Activated gamma-delta T cell treated with anti-CD3 and anti-CD28 coated beads, Interleukin-2, amount 50 U/mL, for 16 hours (primary cell): Measurements from ENCODE around the gene HOXC5.

Source experiments
- DNase-seq: peaks from one replicate; pipeline ENCODE4 v3.0.0-alpha.2; 2020; ENCODE audit warnings: low read depth

Gene HOXC5

DNA sequence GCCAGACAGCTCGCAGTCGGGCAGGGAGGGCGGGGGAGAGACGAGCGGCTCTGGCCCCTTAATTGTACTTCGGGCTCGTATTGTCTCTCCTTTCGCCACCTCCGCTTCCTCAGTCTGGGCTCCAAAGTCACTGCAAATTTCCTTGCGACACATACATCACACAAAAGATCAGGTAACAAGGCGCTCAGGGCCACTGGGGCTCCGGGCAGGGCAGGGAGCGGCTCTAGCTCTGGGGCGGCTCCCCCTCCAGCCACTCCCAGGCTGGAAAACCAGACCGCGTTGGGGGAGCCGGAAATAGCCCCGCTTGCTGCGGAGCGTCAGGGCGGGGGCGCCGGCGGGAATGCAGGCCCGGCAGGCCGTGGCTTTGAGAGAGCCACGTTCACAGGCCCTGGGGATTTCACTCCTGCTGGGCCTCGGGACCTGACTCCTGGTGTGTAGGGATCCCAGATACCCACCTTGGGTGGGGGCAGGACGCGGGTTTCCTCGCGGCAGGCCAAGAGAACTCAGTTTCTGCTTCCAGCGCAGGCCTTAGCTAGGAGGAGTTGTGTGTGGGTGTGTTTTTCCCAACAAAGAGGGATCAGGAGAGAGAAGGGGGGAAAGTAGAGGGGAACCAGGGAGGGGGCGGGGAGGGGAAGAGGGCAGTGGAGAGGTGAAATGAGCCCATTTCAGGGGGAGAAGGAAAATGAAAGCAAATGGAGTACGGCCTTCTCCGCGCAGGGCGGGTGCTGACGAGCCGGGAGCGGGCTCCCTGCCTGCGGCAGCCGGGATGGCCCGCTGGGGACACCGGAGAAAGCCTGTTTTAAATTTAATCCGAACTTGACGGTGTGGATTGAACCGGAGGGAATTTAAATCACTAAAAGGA lies 37.2 kb upstream of the HOXC5 start:
- no peak for DNase-seq

- DNase-seq, result no peak
Measured at GRCh38 chr12:53996240-53997203, 36.3 kb upstream of the HOXC5 start.

DNA sequence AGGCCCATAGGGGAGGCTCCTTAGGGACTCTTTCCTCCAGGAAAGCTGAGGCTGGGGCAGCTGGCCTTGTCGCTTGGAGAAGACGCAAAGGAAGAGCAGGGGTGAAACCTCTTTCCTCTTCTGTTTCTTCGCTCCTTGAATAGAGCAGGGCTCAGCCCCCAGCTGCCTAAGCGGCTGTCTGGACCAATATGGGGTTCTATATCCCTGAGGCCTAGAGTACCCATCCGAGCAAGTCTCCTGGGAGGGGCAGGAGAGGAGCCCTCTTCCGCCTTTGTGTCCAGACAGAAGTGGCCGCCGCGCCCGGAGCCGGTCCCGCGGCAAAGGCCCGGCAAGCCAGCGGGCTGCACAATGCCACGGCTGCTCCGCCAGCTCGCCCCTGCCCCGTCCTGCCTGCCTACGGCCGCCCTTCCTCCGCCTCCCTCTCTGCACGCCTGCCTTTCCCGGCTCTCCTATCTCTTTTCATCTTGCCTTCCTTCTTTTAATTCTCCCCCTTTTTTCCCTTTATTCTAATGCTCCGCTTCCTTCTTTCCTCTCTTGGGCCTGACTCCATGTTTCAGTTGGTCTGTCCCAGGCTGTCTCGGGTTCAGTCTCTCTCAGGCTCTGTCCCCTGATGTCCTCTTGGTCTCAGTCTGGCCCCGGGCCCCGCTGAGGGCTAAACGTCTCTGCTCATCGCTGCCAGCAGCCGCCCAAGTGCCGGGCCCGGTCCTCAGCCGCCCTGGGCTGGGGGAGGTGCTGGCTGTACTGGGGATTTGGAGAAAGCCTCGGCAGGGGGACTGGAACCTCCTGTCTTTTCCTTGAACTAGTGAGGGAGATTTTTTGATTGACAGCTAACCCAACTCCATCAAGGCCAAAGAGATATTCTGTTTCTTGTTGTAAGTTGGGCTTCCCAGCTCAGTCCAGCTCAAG lies 35.4 kb upstream of the HOXC5 start:
- DNase-seq, result no peak

- DNase-seq, result no peak
Measured at GRCh38 chr12:53998110-53998899, 34.5 kb upstream of the HOXC5 start.

GRCh38 chr12:53998900-53999236 lies 34.0 kb upstream of the HOXC5 start:
- no peak for DNase-seq

- DNase-seq, result no peak
Measured at GRCh38 chr12:53999559-54000115, 33.2 kb upstream of the HOXC5 start.

GRCh38 chr12:54000116-54001114 lies 32.4 kb upstream of the HOXC5 start, which contains the start of gene HOXC9:
Gene HOXC9, plus strand, starts transcription at chr12:54000161. Its CDS starts 28 bp downstream, at chr12:54000189.
- DNase-seq, result no peak

DNA sequence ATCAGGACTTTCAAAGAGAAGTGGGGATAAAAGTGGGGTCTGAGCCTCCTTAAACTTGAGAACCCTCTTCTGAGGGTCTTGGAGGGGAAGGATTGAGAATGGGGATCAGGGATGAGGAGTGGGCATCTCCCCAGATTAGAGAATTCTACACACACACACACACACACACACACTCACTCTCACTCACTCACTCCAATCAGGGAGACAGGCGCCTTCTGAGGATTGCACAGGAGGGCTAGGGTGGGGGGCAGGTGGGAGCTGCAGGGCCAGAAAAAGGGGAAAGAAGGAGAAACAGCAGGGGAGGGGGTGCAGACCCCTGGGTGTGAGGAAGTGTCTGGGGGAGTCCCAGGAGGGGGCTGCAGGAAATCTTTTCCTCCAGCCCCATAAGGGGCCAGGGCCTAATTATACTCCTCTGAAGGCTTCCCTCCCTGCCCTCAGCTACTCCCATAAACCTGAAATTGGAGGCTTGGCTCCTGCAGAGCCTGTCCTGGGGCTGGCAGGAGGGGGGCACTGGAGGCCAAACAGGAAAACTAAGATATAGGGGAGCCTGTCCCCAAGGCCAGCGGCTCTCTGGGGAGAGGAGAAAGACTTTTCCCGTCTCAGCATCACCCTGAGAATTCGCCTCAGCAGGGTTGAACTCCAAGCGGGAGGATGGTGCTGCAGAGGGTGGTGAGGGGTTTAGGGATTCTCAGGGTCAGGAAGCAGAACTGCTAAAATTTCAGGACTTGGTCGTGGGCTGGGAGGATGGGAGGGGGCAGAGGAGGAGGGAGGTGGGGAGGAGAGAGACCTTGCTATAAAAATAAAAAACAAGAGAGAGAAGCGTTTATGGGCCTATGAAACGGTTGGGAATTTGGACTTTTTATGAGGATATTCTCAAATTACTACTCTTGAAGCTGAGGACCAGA lies 31.3 kb upstream of the HOXC5 start:
- DNase-seq, result no peak

DNA sequence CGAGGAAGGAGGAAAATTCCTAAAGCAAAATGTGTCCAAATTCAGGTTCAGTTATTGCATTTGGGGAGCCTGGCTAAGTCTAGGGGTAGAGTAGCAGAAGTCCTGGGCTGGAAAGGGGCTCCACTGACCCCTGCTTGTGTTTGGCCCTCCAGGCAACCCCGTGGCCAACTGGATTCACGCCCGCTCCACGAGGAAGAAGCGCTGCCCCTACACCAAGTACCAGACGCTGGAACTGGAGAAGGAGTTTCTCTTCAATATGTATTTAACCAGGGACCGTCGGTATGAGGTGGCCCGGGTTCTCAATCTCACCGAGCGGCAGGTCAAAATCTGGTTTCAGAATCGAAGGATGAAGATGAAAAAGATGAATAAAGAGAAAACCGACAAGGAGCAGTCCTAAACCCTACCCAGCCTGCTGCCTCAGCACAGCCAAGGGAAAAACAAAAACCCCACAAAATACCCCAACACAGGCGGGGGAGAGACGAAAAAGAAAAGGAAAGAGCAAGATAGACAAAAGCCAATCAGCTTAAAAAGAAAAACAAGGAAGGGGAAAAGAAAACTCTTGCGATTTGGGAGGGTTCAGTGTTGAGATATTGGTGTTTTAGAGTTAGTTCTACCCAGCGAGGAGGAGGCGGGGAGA lies 30.5 kb upstream of the HOXC5 start:
- no peak for DNase-seq

DNA sequence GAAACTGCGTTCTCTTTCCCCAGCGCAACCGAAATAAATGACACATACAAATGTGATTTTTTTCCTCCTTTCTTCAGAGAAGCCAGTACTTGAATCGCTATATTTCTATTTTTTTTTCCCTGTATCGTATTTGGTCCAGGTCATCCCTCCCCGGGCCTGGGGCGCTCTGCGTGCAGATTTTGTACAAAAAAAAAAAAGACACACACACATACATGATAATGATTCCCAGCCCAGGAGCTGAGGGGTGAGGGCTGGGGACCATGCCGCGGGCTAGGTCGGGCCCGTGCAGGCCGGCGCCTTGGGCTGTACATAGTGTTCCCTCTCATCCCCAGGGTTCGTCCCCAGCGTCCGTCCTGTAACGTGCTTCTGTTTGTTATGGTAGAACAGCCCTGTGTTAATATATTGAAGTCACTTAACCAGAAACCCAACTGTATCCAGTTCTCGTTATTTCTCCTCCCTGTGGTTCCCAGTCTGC lies 29.9 kb upstream of the HOXC5 start:
- DNase-seq, result no peak

- no peak for DNase-seq
Measured at GRCh38 chr12:54003625-54004024, 29.2 kb upstream of the HOXC5 start.

- DNase-seq, result no peak
Measured at GRCh38 chr12:54004063-54004840, 28.6 kb upstream of the HOXC5 start.

- no peak for DNase-seq
Measured at GRCh38 chr12:54004841-54005530, 27.9 kb upstream of the HOXC5 start.

GRCh38 chr12:54005531-54005852 lies 27.4 kb upstream of the HOXC5 start:
- no peak for DNase-seq

GRCh38 chr12:54005853-54006558 lies 26.8 kb upstream of the HOXC5 start:
- DNase-seq, result peak; percentile 74
